WTC11 (cell line): Measurements from ENCODE around the gene ACTRT2. TPM values are rescaled to one million over a fixed set of nuclear protein-coding genes. Genes with fewer than 3 reads are reported as not detected.

Experiments
- ATAC-seq: fragments of 200-7000 bp; cut with Tn5 transposase; 2 replicates; pipeline ENCODE4 v1.10.0; 2021; ENCODE audit warnings: mild to moderate bottlenecking, moderate library complexity
- CTCF ChIA-PET: fragments of 300-600 bp; sonication (Branson Sonifier 250); formaldehyde crosslinking; loops from one replicate; lab custom pipeline; 2021; ENCODE audit warnings: antibody characterized with exemption; lab: Charles Lee
- POLR2A ChIA-PET: fragments of 350-600 bp; sonication (Branson Sonifier 250); formaldehyde crosslinking; loops from one replicate; lab custom pipeline; 2021; ENCODE audit warnings: antibody characterized with exemption; lab: Charles Lee
- DNase-seq: peaks from one replicate; pipeline ENCODE4 v3.0.0; 2021; ENCODE audit warnings: low spot score
- H3K27ac Mint-ChIP-seq: 2 replicates; pipeline ENCODE4 v1.8.0; 2021; ENCODE audit warnings: mixed read lengths
- H3K27me3 Mint-ChIP-seq: 2 replicates; pipeline ENCODE4 v1.8.0; 2021; ENCODE audit warnings: low read depth, mild to moderate bottlenecking, moderate library complexity, mixed read lengths
- H3K36me3 Mint-ChIP-seq: 2 replicates; pipeline ENCODE4 v1.8.0; 2021; ENCODE audit warnings: mixed read lengths
- H3K4me1 Mint-ChIP-seq: 2 replicates; pipeline ENCODE4 v1.8.0; 2022; ENCODE audit warnings: mixed read lengths
- H3K4me3 Mint-ChIP-seq: 2 replicates; pipeline ENCODE4 v1.8.0; 2021; ENCODE audit warnings: mild to moderate bottlenecking, moderate library complexity, mixed read lengths
- H3K9me3 Mint-ChIP-seq: 2 replicates; pipeline ENCODE4 v1.8.0; 2021; ENCODE audit warnings: mixed read lengths
- MXD4 ChIP-seq: fragments of 250-450 bp; sonication (Bioruptor Pico); IDR thresholded peaks from 2 replicates; pipeline ENCODE4 v1.8.0; 2021; ENCODE audit warnings: mild to moderate bottlenecking, moderate library complexity, borderline replicate concordance
- NFATC4 ChIP-seq: fragments of 250-450 bp; sonication (Bioruptor Pico); IDR thresholded peaks from 2 replicates; pipeline ENCODE4 v1.9.0; 2021; ENCODE audit warnings: mild to moderate bottlenecking
- USF2 ChIP-seq: sonication (generic); formaldehyde crosslinking; IDR thresholded peaks from 2 replicates; pipeline ENCODE4 v1.8.1; 2023; ENCODE audit warnings: mild to moderate bottlenecking, missing genetic modification reagents, moderate library complexity
- ZNF232 ChIP-seq: sonication (generic); formaldehyde crosslinking; IDR thresholded peaks from 2 replicates; pipeline ENCODE4 v1.8.0; 2022; ENCODE audit warnings: mild to moderate bottlenecking, missing genetic modification reagents
- ZNF532 ChIP-seq: fragments of 250-450 bp; sonication (Bioruptor Pico); IDR thresholded peaks from 2 replicates; pipeline ENCODE4 v1.9.0; 2021; ENCODE audit warnings: mild to moderate bottlenecking, borderline replicate concordance
- total RNA-seq: library from RNA; stranded (reverse); gene quantifications from 3 replicates; pipeline ENCODE4 v1.2.3, GENCODE V29; 2021
- TF ChIP-seq, protein P1 (sequence below): fragments of 250-450 bp; sonication (Bioruptor Pico); IDR thresholded peaks from 2 replicates; pipeline ENCODE4 v1.9.0; 2021; ENCODE audit warnings: mild to moderate bottlenecking
- TF ChIP-seq, protein P2 (sequence below): fragments of 250-450 bp; sonication (Bioruptor Pico); conservative IDR thresholded peaks from 2 replicates; pipeline ENCODE4 v1.9.0; 2021; ENCODE audit warnings: mild to moderate bottlenecking
- TF ChIP-seq, protein P3 (sequence below): sonication (generic); formaldehyde crosslinking; IDR thresholded peaks from 2 replicates; pipeline ENCODE4 v1.8.1; 2023; ENCODE audit warnings: mild to moderate bottlenecking, missing genetic modification reagents, borderline replicate concordance
- TF ChIP-seq, protein P4 (sequence below): fragments of 200-600 bp; IDR thresholded peaks from 2 replicates; pipeline ENCODE4 v1.8.0; 2022; ENCODE audit warnings: antibody characterized with exemption
- TF ChIP-seq, protein P5 (sequence below): sonication (generic); formaldehyde crosslinking; IDR thresholded peaks from 2 replicates; pipeline ENCODE4 v1.8.0; 2022; ENCODE audit warnings: missing genetic modification reagents

ACTRT2 gene
- total RNA-seq, 1 experiment from 2014 or later: not detected

DNA sequence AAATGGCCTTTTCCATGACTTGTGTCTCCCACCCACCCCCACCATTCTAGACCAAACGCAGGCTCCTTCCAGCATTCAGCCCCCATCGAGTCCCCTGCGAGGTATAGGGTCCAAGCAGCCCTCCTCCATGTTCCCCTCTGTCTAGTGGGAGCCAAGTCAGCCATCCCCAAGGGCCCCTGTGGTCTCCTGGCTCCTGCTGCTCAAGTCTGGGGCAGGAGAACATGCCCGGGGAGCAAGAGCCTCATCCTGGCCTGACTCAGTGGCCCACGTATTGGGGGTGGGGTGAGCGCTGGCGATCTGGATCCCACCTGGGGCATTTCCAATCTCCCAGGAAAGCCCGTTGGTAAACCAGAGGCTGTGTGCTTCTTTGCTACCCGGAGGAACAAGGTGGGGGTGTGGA lies 43.6 kb downstream of the ACTRT2 start:
- Mint-ChIP-seq H3K27ac (no peak overlapping the region), H3K4me3 (no peak overlapping the region), H3K36me3 (no peaks in the 10 kb centered on the region), H3K4me1 (peaks cover 7% of the 10 kb centered on the region; the same call in 1 of the 2 replicates), H3K27me3 (peaks cover 91% of the 10 kb centered on the region), H3K9me3 (no peaks in the 10 kb centered on the region)
- ChIA-PET CTCF (interaction anchor here (1.0 to 1.2 kb wide), 2 partner anchors 53 to 360 kb away, joined by 3 to 4 read pairs; no protein-coding TSS in a partner anchor), POLR2A (no interaction called here)
- no peak for ATAC-seq
- DNase-seq: no peak
- TF ChIP-seq, protein P1, sequence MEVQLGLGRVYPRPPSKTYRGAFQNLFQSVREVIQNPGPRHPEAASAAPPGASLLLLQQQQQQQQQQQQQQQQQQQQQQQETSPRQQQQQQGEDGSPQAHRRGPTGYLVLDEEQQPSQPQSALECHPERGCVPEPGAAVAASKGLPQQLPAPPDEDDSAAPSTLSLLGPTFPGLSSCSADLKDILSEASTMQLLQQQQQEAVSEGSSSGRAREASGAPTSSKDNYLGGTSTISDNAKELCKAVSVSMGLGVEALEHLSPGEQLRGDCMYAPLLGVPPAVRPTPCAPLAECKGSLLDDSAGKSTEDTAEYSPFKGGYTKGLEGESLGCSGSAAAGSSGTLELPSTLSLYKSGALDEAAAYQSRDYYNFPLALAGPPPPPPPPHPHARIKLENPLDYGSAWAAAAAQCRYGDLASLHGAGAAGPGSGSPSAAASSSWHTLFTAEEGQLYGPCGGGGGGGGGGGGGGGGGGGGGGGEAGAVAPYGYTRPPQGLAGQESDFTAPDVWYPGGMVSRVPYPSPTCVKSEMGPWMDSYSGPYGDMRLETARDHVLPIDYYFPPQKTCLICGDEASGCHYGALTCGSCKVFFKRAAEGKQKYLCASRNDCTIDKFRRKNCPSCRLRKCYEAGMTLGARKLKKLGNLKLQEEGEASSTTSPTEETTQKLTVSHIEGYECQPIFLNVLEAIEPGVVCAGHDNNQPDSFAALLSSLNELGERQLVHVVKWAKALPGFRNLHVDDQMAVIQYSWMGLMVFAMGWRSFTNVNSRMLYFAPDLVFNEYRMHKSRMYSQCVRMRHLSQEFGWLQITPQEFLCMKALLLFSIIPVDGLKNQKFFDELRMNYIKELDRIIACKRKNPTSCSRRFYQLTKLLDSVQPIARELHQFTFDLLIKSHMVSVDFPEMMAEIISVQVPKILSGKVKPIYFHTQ (CRISPR knock-in tag): no peak
- no peak for TF ChIP-seq NFATC4 (CRISPR knock-in tag)

- no peak overlapping the region for H3K4me3 Mint-ChIP-seq
- TF ChIP-seq, protein P2, sequence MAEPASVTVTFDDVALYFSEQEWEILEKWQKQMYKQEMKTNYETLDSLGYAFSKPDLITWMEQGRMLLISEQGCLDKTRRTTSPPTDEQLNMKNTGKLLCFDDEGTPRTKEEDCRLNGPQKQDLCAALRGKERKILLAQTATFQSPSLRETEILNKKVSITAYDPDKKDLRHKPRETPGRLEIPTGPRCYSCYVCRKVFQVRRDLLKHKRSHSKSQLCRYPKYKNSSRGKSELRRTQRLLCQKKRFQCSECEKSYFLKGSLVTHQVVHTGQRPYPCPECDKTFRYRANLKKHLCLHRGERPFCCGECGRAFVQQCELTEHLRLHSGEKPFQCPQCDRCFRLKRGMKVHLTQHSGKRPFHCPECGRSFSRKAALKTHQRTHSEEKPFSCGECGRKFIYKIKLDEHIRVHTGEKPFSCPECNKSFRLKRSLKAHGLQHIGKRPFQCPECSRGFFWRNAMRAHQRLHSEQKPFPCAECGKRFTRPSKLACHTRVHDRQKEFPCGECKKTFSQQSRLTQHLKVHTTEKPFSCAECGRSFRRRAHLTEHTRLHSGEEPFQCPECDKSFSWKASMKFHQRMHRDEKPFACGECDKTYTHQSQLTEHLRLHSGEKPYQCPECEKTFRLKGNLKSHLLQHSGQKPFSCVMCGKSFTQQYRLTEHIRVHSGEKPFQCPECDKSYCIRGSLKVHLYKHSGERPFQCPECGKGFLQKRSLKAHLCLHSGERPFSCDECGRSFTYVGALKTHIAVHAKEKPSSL: no peak
- TF ChIP-seq, protein P3, sequence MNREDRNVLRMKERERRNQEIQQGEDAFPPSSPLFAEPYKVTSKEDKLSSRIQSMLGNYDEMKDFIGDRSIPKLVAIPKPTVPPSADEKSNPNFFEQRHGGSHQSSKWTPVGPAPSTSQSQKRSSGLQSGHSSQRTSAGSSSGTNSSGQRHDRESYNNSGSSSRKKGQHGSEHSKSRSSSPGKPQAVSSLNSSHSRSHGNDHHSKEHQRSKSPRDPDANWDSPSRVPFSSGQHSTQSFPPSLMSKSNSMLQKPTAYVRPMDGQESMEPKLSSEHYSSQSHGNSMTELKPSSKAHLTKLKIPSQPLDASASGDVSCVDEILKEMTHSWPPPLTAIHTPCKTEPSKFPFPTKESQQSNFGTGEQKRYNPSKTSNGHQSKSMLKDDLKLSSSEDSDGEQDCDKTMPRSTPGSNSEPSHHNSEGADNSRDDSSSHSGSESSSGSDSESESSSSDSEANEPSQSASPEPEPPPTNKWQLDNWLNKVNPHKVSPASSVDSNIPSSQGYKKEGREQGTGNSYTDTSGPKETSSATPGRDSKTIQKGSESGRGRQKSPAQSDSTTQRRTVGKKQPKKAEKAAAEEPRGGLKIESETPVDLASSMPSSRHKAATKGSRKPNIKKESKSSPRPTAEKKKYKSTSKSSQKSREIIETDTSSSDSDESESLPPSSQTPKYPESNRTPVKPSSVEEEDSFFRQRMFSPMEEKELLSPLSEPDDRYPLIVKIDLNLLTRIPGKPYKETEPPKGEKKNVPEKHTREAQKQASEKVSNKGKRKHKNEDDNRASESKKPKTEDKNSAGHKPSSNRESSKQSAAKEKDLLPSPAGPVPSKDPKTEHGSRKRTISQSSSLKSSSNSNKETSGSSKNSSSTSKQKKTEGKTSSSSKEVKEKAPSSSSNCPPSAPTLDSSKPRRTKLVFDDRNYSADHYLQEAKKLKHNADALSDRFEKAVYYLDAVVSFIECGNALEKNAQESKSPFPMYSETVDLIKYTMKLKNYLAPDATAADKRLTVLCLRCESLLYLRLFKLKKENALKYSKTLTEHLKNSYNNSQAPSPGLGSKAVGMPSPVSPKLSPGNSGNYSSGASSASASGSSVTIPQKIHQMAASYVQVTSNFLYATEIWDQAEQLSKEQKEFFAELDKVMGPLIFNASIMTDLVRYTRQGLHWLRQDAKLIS (CRISPR knock-in tag): no peak
- TF ChIP-seq, protein P4, sequence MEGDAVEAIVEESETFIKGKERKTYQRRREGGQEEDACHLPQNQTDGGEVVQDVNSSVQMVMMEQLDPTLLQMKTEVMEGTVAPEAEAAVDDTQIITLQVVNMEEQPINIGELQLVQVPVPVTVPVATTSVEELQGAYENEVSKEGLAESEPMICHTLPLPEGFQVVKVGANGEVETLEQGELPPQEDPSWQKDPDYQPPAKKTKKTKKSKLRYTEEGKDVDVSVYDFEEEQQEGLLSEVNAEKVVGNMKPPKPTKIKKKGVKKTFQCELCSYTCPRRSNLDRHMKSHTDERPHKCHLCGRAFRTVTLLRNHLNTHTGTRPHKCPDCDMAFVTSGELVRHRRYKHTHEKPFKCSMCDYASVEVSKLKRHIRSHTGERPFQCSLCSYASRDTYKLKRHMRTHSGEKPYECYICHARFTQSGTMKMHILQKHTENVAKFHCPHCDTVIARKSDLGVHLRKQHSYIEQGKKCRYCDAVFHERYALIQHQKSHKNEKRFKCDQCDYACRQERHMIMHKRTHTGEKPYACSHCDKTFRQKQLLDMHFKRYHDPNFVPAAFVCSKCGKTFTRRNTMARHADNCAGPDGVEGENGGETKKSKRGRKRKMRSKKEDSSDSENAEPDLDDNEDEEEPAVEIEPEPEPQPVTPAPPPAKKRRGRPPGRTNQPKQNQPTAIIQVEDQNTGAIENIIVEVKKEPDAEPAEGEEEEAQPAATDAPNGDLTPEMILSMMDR: no peak
- peaks cover 87% of the 10 kb centered on the region for H3K27me3 Mint-ChIP-seq
- ChIA-PET POLR2A (no interaction called here), CTCF (interaction anchor here (1.0 to 2.6 kb wide), 3 partner anchors 53 to 359 kb away, joined by 3 to 22 read pairs (median 4); no protein-coding TSS in a partner anchor)
- H3K4me1 Mint-ChIP-seq: peaks cover 7% of the 10 kb centered on the region; the same call in 1 of the 2 replicates
- no peak for DNase-seq
- H3K9me3 Mint-ChIP-seq: no peaks in the 10 kb centered on the region
- no peak for ATAC-seq
- H3K36me3 Mint-ChIP-seq: no peaks in the 10 kb centered on the region
- H3K27ac Mint-ChIP-seq: no peak overlapping the region
These were observed 44.1 kb downstream of the ACTRT2 start for GRCh38 chr1:3065396-3065795.

GRCh38 chr1:3065797-3066196 lies 44.5 kb downstream of the ACTRT2 start:
- Mint-ChIP-seq H3K4me3 (no peak overlapping the region), H3K9me3 (no peaks in the 10 kb centered on the region), H3K27ac (no peak overlapping the region), H3K36me3 (no peaks in the 10 kb centered on the region), H3K4me1 (peaks cover 7% of the 10 kb centered on the region; the same call in 1 of the 2 replicates), H3K27me3 (peaks cover 86% of the 10 kb centered on the region)
- POLR2A ChIA-PET: no interaction called here
- CTCF ChIA-PET: interaction anchor here (0.6 to 2.6 kb wide), 5 partner anchors 54 to 367 kb away, joined by 3 to 22 read pairs (median 4); no protein-coding TSS in a partner anchor
- ATAC-seq (no peak), DNase-seq (no peak)
- TF ChIP-seq NFATC4 (CRISPR knock-in tag): no peak
- no peak for TF ChIP-seq MXD4 (CRISPR knock-in tag)
- no peak for TF ChIP-seq ZNF232 (CRISPR knock-in tag)
- TF ChIP-seq, protein P5, sequence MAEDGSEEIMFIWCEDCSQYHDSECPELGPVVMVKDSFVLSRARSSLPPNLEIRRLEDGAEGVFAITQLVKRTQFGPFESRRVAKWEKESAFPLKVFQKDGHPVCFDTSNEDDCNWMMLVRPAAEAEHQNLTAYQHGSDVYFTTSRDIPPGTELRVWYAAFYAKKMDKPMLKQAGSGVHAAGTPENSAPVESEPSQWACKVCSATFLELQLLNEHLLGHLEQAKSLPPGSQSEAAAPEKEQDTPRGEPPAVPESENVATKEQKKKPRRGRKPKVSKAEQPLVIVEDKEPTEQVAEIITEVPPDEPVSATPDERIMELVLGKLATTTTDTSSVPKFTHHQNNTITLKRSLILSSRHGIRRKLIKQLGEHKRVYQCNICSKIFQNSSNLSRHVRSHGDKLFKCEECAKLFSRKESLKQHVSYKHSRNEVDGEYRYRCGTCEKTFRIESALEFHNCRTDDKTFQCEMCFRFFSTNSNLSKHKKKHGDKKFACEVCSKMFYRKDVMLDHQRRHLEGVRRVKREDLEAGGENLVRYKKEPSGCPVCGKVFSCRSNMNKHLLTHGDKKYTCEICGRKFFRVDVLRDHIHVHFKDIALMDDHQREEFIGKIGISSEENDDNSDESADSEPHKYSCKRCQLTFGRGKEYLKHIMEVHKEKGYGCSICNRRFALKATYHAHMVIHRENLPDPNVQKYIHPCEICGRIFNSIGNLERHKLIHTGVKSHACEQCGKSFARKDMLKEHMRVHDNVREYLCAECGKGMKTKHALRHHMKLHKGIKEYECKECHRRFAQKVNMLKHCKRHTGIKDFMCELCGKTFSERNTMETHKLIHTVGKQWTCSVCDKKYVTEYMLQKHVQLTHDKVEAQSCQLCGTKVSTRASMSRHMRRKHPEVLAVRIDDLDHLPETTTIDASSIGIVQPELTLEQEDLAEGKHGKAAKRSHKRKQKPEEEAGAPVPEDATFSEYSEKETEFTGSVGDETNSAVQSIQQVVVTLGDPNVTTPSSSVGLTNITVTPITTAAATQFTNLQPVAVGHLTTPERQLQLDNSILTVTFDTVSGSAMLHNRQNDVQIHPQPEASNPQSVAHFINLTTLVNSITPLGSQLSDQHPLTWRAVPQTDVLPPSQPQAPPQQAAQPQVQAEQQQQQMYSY: no peak
- no peak for TF ChIP-seq ZNF532 (CRISPR knock-in tag)
- no peak for TF ChIP-seq USF2 (CRISPR knock-in tag)
